ENCODE measurements around the gene TBC1D4.

DNA sequence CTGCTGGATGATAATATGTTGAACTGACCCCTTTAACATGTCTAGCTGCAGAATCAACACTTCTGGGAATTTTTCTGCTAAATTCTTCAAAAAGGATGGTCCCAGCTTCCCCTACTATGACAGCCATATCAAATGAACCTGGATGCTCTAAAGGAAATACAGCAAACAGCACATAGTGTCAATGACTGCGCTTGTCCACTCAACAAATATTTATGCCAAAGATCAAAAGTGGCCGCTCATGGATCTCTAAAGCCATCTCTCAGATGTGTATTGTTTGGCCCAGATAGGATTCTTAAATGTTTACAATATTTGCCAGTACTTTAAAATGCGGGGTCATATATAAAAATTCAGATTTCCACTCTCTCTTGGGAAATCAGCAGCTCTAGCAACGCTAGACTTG lies 3.3 kb downstream of the TBC1D4 start:
- TF ChIP-seq, protein P1, sequence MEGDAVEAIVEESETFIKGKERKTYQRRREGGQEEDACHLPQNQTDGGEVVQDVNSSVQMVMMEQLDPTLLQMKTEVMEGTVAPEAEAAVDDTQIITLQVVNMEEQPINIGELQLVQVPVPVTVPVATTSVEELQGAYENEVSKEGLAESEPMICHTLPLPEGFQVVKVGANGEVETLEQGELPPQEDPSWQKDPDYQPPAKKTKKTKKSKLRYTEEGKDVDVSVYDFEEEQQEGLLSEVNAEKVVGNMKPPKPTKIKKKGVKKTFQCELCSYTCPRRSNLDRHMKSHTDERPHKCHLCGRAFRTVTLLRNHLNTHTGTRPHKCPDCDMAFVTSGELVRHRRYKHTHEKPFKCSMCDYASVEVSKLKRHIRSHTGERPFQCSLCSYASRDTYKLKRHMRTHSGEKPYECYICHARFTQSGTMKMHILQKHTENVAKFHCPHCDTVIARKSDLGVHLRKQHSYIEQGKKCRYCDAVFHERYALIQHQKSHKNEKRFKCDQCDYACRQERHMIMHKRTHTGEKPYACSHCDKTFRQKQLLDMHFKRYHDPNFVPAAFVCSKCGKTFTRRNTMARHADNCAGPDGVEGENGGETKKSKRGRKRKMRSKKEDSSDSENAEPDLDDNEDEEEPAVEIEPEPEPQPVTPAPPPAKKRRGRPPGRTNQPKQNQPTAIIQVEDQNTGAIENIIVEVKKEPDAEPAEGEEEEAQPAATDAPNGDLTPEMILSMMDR (conservative IDR thresholded peaks at IDR 0.05 in 1 of 2, IDR thresholded peaks at IDR 0.05 in 1 of 2; ENCODE audit: low read depth in 1 of 2, low read length in 2 of 2): no peak
- TF ChIP-seq EZH2 (IDR thresholded peaks at IDR 0.05; ENCODE audit: low read length, missing control alignments): no peak

Data from fibroblast of lung (primary cell).